Choroid plexus epithelial cell (primary cell): ENCODE results near the gene ZNF573.

Source experiments
- DNase-seq: peaks from one replicate; pipeline ENCODE4 v3.0.0-alpha.2; 2010; ENCODE audit warnings: low read depth
- H3K4me3 ChIP-seq: 2 replicates; pipeline ENCODE4 v1.5.1; 2011; ENCODE audit warnings: low read depth, mild to moderate bottlenecking, control low read depth, low read length, moderate library complexity
- CTCF ChIP-seq: conservative IDR thresholded peaks from 2 replicates; pipeline ENCODE4 v1.5.1; 2011; ENCODE audit warnings: low read depth, mild to moderate bottlenecking, control low read depth, inconsistent platforms, low read length, moderate library complexity

Gene ZNF573

GRCh38 chr19:37698216-37698615, 81.2 kb downstream of the ZNF573 start:
- TF ChIP-seq CTCF: no peak
- no peak overlapping the region for H3K4me3 ChIP-seq
- no peak for DNase-seq

DNA sequence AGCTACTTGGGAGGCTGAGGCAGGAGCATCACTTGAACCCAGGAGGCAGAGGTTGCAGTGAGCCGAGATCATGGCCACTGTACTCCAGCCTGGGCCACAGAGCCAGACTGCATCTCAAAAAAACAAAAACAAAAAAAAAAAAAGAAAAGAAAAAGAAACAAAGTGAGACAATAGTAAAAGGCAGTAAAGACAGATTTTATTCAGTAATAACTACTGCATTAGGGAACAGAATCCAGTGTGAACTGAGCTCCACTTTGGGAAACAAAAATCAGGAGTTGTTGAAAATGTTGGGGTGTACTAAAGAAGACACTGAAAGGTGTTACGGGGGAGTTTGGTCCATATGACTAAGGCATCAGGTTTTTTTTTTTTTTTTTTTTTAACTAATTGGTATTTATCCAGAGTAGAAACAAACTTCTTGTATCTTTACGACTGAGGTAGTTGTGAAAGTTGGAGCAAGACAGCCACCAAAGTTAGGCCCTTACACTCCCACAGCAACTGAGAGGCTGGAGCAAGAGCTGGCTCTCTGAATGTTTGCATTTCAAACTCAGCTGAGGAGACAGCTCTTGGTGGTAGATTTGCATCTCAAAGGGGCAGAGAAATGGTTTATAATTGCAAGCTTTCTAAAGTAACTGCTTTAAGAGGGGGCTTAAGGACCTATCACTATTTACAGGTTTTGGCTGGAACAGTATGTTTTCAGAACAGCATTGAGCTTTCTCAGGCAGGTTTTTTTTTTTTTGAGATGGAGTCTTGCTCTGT, 84.1 kb downstream of the ZNF573 start:
- H3K4me3 ChIP-seq: no peak overlapping the region
- DNase-seq: no peak
- no peak for TF ChIP-seq CTCF

DNA sequence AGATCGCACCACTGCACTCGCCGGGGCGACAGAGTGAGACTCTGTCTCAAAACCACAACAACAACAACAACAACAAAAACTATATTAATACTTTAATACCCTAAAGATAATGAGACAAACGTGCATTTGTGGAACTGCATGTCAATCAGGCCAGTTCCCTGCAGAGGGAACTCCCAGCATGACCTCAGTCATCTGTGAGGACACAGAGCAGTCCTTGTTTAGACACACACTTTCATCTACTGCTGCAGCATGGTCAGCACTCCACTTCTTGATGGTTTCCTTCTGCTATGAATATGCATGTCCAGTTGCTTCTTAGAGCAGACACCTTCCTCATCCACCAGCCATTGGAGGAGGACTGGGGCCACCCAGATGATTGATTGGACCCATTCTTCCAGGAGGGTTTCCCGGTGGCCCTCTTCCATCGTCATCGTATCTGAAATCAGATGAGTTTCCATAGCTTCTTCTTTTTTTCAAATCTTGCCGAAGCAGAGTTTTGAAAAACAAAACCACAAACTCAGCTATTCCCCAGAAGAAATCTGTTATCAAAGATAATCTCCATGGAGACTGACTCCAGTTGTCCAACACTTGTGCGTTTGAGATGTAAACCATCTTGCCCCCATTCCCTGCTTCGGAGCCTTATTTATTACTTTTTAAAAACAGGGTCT, 86.3 kb downstream of the ZNF573 start:
- TF ChIP-seq CTCF: no peak
- DNase-seq: no peak
- H3K4me3 ChIP-seq: no peak overlapping the region

DNA sequence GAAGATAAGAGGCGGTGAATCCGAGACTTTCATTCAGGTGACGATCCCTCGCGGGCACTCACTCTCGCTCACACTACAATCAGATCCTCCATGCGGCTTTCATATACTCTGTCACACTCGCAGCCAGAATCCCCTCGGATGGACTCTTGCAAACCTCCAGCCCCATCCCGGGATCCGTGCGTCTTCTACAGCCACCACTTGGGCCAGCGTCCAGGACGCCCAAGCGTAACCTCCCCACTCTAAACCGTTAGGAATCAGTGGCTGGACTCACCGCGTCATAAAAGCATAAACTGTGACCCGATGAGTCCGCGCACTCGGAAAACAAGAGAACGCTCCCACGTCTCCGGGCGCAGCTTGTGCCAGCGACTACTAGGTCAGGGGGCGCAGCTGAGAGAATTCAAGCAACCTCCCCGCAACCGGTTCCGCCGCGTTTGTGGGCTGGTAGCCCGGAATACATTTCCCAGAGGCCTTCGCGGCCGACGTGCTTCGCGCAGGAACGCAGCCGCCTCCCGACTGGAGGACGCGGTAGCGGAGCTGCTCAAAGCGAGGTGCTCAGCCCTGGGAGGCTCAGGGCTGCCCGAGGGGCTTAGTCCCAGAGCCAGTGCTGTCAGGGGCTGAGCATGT, 87.4 kb downstream of the ZNF573 start:
- peak; percentile 93 for DNase-seq
- no peak for TF ChIP-seq CTCF
- peak overlapping the region; percentile 75 for H3K4me3 ChIP-seq
